Nephron (organoid): ENCODE data around the gene SPDYE1.

Experiments used
- H3K27ac Mint-ChIP-seq, 3 experiments: 2 replicates each; pipeline ENCODE4 v1.8.0; 2020; ENCODE audit warnings: mixed read lengths in 3 of 3, mild to moderate bottlenecking in 2 of 3, moderate library complexity in 1 of 3
- H3K27me3 Mint-ChIP-seq: 2 replicates; pipeline ENCODE4 v1.8.0; 2021; ENCODE audit warnings: low read depth, mild to moderate bottlenecking, moderate library complexity, mixed read lengths
- H3K36me3 Mint-ChIP-seq: 2 replicates; pipeline ENCODE4 v1.8.0; 2020; ENCODE audit warnings: low read depth, mixed read lengths
- H3K4me1 Mint-ChIP-seq: 2 replicates; pipeline ENCODE4 v1.8.0; 2020; ENCODE audit warnings: mixed read lengths
- H3K4me3 Mint-ChIP-seq, 3 experiments: 2 replicates each; pipeline ENCODE4 v1.8.0; 2020; ENCODE audit warnings: mild to moderate bottlenecking in 3 of 3, mixed read lengths in 3 of 3, moderate library complexity in 2 of 3
- H3K9me3 Mint-ChIP-seq: 2 replicates; pipeline ENCODE4 v1.8.0; 2020; ENCODE audit warnings: mixed read lengths
- TF ChIP-seq, protein P1 (sequence below), 3 experiments: fragments of 200-600 bp; sonication (generic); IDR thresholded peaks; one replicate each; pipeline ENCODE4 v1.5.0; 2021; ENCODE audit warnings: antibody characterized with exemption in 3 of 3; ENCODE audit not compliant: unreplicated experiment in 3 of 3

Gene SPDYE1

DNA sequence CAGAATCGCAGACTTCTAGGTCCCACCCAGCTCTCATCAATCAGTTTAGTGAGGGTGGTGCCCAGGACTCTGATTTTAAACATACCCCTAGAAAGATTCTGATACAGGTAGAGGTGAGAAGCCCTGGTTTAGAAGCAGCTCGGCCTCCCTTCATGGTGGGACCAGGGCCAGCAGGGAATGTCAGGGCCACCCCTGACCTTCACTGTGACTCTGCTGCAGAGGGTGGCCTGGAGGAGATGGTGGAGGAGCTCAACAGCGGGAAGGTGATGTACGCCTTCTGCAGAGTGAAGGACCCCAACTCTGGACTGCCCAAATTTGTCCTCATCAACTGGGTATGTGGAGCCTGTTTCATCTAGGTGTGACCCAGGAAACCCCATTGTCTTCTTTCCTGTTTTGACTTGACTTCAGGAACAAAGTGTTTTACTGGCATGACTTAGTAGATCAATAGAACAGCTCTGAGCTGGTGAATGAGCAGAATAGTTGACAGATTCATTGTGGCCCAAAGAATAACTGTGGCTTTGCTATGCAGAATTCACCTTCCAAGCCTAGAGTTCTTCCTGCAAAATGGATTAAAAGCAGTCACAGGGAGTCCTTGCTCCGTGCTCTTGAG is 54.0 kb downstream of the SPDYE1 start:
- Mint-ChIP-seq H3K9me3 (no peaks in the 10 kb centered on the region), H3K4me3 (no peak overlapping the region), H3K4me1 (peaks cover 9% of the 10 kb centered on the region), H3K36me3 (peaks cover 52% of the 10 kb centered on the region), H3K27me3 (no peaks in the 10 kb centered on the region), H3K27ac (no peak overlapping the region)
- TF ChIP-seq, protein P1, sequence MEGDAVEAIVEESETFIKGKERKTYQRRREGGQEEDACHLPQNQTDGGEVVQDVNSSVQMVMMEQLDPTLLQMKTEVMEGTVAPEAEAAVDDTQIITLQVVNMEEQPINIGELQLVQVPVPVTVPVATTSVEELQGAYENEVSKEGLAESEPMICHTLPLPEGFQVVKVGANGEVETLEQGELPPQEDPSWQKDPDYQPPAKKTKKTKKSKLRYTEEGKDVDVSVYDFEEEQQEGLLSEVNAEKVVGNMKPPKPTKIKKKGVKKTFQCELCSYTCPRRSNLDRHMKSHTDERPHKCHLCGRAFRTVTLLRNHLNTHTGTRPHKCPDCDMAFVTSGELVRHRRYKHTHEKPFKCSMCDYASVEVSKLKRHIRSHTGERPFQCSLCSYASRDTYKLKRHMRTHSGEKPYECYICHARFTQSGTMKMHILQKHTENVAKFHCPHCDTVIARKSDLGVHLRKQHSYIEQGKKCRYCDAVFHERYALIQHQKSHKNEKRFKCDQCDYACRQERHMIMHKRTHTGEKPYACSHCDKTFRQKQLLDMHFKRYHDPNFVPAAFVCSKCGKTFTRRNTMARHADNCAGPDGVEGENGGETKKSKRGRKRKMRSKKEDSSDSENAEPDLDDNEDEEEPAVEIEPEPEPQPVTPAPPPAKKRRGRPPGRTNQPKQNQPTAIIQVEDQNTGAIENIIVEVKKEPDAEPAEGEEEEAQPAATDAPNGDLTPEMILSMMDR (IDR thresholded peaks at IDR 0.05; ENCODE audit: unreplicated experiment in 3 of 3) = no peak

DNA sequence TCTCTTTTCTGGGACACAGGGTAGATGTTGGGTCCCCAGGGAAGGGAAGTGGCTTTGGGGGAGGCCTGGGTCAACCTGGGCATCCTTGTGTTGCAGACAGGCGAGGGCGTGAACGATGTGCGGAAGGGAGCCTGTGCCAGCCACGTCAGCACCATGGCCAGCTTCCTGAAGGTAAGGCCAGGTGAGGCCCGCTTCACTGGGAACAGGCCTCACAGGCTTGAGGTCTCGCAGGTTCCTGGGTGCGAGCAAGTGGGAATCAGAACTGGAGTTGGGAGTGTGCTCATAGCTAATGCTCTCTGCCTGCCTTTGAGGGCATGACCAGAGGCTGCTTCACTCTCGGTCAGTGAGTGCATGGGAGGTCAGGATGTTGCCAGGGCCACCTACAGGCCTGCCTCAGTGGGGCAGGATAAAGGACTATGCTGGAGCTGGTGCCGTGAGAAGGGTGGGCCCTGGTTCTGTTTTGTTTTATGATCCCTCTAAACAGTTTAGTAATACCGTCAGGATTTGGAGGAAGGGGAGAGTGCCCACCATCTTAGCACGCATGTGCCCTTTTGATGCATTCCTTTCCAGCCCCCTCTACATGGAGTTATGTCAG is 55.2 kb downstream of the SPDYE1 start:
- no peaks in the 10 kb centered on the region for H3K27me3 Mint-ChIP-seq
- no peaks in the 10 kb centered on the region for H3K4me1 Mint-ChIP-seq
- TF ChIP-seq, protein P1 (IDR thresholded peaks at IDR 0.05; ENCODE audit: unreplicated experiment in 3 of 3) = no peak
- H3K4me3 Mint-ChIP-seq = no peak overlapping the region
- H3K9me3 Mint-ChIP-seq = no peaks in the 10 kb centered on the region
- H3K27ac Mint-ChIP-seq = no peak overlapping the region
- peaks cover 52% of the 10 kb centered on the region for H3K36me3 Mint-ChIP-seq

DNA sequence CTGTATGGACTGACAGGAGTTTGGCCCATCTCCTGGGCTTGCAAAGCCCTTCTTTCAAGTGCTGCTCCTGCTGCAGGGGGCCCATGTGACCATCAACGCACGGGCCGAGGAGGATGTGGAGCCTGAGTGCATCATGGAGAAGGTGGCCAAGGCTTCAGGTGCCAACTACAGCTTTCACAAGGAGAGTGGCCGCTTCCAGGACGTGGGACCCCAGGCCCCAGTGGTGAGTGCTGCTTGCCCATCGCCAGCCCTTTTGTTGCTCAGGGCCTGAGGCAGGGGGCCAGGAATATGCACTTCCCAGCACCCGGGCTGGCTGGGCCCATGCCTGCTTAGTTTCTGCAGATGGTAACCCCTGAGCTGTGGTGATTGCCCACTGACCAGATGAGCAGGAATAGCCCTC is 59.0 kb downstream of the SPDYE1 start:
- no peaks in the 10 kb centered on the region for H3K4me1 Mint-ChIP-seq
- no peaks in the 10 kb centered on the region for H3K27me3 Mint-ChIP-seq
- H3K27ac Mint-ChIP-seq = no peak overlapping the region
- H3K9me3 Mint-ChIP-seq = no peaks in the 10 kb centered on the region
- H3K36me3 Mint-ChIP-seq = peaks cover 69% of the 10 kb centered on the region
- H3K4me3 Mint-ChIP-seq = no peak overlapping the region
- TF ChIP-seq, protein P1 (IDR thresholded peaks at IDR 0.05; ENCODE audit: unreplicated experiment in 3 of 3) = no peak

DNA sequence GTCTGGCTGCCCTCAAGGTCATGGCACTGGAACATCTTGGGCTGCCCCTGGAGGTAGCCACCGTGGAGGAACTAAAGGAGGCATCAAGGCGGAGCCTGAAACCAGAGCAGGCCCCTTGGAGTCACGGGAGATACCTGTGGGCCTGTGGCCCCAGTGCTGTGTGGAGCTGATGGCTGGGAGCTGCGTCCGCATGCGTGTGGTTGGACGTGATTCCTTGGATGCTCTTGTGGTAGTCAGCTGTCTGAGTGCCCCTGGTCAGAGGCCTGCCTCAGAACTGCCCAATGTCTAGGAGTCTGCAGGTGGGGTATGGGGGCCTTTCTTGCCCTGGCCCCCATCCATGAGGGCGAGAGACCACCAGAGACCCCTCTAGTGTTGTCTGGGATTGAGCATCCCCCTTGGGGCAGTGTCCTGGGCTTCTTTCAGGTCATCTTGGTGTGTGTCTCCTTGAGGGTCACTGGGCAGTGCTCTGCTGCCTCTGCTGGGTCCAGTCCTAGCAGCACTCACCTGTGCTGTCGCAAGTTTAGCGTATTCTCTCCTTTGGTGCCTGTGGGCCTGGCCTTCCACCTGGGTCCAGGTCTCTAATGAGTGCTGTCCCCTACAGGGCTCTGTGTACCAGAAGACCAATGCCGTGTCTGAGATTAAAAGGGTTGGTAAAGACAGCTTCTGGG is 59.6 kb downstream of the SPDYE1 start:
- no peak overlapping the region for H3K27ac Mint-ChIP-seq
- no peaks in the 10 kb centered on the region for H3K9me3 Mint-ChIP-seq
- no peaks in the 10 kb centered on the region for H3K27me3 Mint-ChIP-seq
- no peaks in the 10 kb centered on the region for H3K4me1 Mint-ChIP-seq
- no peak overlapping the region for H3K4me3 Mint-ChIP-seq
- TF ChIP-seq, protein P1 (IDR thresholded peaks at IDR 0.05; ENCODE audit: unreplicated experiment in 3 of 3) = no peak
- peaks cover 66% of the 10 kb centered on the region for H3K36me3 Mint-ChIP-seq

DNA sequence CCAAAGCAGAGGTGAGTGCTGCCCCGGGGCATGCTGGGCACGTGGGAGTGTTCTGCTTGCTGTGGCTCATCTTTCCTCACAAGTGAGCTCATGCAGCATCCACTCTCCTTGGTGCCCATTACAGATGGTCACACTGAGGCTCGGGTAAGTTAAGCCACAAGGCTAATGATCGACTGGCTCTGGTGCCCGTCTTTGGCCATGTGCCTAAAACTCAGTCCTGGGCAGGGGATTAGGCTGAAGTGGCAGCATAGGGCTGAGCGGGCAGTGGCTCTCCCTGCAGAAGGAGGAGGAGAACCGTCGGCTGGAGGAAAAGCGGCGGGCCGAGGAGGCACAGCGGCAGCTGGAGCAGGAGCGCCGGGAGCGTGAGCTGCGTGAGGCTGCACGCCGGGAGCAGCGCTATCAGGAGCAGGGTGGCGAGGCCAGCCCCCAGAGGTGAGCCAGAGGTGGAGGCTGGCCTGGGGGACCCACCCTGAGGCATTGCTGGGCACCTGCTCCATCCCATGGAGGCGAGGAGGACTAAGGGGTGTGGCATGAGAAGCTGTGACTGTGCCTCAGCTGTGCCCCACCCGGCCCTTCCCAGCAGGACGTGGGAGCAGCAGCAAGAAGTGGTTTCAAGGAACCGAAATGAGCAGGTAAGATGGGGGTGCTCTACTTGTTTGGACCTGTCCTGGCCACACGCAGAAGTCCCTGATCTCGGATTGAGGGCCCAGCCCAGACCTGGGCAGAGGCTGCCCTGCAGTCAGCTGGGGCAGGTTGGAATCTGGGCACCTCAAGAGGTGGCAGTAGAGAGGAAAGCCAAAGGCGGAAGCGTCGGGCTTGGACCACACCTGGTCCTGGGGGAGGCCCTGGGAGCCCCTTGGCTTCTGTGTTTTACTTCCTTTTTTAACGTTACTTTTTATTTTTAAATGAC is 60.4 kb downstream of the SPDYE1 start:
- H3K4me3 Mint-ChIP-seq = no peak overlapping the region
- no peaks in the 10 kb centered on the region for H3K4me1 Mint-ChIP-seq
- TF ChIP-seq, protein P1 (IDR thresholded peaks at IDR 0.05; ENCODE audit: unreplicated experiment in 3 of 3) = no peak
- no peak overlapping the region for H3K27ac Mint-ChIP-seq
- H3K27me3 Mint-ChIP-seq = no peaks in the 10 kb centered on the region
- H3K36me3 Mint-ChIP-seq = peaks cover 59% of the 10 kb centered on the region
- H3K9me3 Mint-ChIP-seq = no peaks in the 10 kb centered on the region
